NCI-H187 (cell line): ENCODE results near the gene TESK2.
"Not testable (repeated sequence)": the region's sequence is repeated elsewhere in the genome, so short reads cannot be mapped to it uniquely, and the experiment has no call there.

Experiments
- DNase-seq, 2 experiments: peaks; one replicate each; lab custom pipeline; 2025; lab: John Stamatoyannopoulos, UW

Gene TESK2

DNA sequence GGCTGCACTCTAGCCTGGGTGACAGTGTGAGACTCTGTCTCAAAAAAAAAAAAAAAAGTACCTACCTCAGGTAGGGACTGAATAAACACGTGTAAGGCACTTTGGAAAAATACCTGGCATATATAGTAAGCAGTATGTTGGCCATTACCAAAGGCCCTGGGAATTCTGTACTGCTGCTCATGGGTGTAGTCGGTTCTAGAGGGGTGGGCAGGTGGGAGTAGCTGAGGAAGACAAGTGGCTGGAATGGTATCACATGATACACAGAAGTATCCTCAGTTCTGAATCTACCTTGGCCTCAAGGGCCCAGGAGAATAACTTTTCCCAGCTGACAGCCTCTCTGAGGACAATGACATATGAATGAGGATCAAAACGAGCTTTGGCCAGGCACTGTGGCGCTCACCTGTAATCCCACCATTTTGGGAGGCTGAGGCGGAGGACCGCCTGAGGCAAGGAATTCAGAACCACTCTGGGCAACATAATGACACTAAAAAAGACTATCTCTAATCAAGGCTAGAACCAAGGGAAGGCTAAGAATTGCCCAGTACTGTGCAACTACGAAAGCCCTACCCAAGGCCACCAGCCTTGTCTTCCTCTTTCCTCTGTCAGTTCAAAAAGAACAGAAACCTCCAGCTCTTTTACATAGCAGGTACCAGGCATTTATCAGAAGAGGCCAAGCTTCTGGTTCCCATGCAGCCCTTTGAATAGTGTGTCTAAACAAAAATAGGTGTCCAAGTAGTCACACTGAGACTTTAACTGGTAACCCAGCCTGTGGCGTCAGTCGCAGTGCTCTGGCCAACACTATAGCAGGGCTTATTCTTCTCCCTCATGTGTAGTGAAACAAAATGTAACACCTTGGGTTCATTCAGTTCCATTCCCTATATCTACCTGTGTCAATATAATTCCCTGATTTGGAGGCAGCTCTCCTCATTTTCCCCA lies 19.3 kb upstream of the TESK2 start:
- DNase-seq: no peak

DNA sequence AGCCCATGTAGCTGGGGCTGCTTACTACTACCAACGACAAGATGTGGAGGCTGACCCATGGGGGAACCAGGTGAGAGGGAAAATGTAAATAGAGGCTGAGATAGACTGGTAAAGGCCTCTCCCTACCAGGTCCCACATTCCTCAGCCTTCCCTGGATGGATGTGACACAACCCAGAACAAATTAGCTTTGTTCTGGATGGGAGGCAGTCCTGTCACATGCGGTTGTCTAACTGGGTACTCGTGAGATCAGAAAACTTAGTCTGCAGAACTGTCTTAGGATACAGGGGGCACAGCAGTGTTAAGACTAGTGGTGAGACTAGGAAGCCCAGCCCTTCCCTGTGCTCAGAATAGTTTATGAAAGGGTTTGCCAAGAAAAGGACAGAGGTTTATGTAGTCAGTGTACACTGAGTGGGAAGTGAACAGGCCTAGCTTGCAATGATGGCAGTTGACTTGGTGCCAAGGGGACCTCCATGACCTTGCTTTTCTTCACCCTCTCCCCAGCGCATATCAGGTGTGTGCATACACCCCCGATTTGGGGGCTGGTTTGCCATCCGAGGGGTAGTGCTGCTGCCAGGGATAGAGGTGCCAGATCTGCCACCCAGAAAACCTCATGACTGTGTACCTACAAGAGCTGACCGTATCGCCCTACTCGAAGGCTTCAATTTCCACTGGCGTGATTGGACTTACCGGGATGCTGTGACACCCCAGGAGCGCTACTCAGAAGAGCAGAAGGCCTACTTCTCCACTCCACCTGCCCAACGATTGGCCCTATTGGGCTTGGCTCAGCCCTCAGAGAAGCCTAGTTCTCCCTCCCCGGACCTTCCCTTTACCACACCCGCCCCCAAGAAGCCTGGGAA lies 17.6 kb upstream of the TESK2 start:
- no peak for DNase-seq

- no peak for DNase-seq
These were observed 16.9 kb upstream of the TESK2 start for GRCh38 chr1:45507893-45508292.

GRCh38 chr1:45507195-45507594 lies 16.2 kb upstream of the TESK2 start:
- DNase-seq: no peak

DNA sequence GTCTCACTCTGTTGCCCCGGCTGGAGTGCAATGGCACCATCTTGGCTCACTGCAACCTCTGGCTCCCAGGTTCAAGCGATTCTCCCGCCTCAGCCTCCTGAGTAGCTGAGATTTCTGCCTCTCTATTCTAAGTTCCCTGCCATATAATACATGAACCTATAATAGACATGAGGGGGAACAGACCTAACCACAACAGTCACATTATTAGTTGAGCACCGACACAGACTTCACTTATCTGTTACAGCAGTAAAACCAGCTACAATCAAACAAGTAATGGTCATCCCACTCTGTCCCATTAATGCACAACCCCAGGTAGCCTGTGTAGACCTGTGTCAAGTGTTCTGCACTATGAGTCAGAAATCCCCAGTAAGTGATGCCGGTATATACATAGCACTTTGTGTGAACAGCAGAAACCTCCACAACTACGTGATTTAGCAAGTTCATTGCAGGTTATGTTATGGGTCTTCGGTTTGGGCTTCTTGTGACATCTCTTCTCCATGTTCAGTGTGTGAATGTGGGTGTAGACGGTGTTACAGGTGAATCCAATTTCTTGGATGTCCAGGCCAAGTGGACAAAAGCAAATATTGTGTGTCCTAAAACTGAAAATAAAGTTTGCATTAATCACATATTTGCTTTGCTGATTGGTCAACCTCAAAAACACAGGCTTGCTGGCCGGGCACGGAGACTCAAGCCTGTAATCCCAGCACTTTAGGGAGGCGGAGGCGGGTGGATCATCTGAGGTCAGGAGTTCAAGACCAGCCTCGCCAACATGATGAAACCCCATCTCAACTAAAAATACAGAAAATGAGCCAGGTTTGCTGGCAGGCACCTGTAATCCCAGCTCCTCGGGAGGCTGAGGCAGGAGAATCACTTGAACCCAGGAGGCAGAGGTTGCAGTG lies 12.7 kb upstream of the TESK2 start:
- DNase-seq: no peak

DNA sequence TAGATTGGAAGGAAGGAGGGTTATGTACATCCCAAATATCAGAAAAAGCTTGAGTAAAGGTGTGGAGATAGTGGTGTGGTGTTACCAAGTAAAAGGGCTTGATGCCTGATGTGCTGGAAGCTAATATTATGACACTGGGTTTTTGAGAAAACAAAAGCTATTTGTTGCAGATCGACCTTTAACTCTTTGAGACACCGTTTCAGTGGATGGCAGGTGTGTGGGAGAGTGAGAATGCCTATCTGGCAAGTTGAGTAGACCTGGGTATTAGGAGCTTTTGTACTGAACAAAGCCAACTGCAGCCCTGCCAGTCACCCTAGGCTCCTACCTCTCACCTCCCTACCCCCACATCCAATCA lies 10.5 kb upstream of the TESK2 start:
- no peak for DNase-seq

GRCh38 chr1:45499415-45499769 lies 8.4 kb upstream of the TESK2 start:
- DNase-seq: no peak

- no peak for DNase-seq
These were observed 7.3 kb upstream of the TESK2 start for GRCh38 chr1:45498279-45498678.

GRCh38 chr1:45493116-45493697 lies 2.2 kb upstream of the TESK2 start:
- peak; percentile 7 to 8 for DNase-seq

- no peak for DNase-seq
These were observed 1.7 kb upstream of the TESK2 start for GRCh38 chr1:45492691-45493090.

DNA sequence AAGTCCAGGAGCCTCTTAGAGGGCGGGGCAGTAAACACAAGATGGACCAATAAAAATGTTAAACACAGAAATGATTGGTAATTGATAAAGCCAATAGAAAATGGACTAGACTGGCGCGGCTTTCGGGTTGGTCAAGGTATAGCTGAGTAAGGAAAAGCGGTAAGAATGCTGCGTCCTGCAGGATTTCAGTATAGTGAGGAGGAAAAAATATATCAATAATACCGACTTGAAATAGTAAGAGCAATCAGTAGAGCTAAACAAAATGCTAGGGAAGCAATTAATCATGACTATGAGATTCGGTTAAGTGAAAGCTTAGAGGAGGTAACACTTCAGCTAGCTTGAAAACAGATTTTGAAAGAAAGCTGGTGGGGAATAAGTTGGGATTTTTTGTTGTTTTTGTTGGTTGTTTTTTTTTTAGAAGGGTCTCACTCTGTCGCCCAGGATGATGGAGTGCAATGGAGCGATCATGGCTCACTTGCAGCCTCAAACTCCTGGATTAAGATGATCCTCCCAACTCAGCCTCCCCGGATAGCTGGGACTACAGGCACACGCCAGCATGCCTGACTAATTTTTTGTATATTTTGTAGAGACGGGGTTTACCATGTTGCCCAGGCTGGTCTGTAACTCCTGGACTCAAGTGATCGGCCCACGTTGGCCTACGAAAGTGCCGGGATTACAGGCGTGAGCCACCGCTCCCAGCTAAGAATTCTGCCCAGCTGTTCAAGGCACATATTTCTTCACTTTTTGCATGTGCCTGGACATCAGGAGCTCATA lies 711 bp upstream of the TESK2 start:
- DNase-seq: no peak

- DNase-seq: peak in 1 of 2 experiments; percentile 4
These were observed 790 bp downstream of the TESK2 start for GRCh38 chr1:45490121-45490625.

- not testable (repeated sequence) for DNase-seq
These were observed 1.6 kb downstream of the TESK2 start for GRCh38 chr1:45489379-45489778.

DNA sequence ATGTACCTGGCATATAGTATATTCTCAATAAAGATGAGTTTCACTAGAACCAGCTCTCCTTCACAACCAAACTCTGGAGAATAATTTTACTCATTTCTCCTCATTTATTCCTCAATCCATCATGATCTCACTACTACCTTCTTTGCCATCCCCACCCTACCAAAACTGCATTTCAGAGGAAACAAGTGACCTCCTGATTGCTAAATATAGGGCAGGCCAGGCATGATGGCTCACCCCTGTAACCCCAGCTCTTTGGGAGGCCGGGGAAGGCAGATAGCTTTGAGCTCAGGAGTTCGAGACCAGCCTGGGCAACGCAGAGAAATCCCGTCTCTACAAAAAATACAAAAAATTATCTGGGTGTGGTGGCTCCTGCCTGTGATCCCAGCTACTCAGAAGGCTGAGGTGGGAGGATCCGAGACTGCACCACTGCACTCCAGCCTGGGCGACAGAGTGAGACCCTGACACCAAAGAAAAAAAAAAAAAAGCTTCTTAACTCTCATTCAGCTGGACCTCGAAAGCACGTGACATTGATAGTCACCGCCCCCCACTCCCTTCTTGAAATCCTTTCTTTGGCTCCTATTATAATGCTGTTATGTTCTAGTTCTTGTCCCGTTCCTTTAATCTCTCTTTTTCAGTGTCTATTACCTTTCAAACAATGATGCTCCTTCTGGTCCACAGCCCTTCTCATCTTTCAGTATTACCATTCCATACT lies 2.1 kb downstream of the TESK2 start:
- no peak for DNase-seq

GRCh38 chr1:45485949-45486348 lies 5.0 kb downstream of the TESK2 start:
- DNase-seq: no peak

- DNase-seq: no peak
These were observed 11.8 kb downstream of the TESK2 start for GRCh38 chr1:45479039-45479748.

DNA sequence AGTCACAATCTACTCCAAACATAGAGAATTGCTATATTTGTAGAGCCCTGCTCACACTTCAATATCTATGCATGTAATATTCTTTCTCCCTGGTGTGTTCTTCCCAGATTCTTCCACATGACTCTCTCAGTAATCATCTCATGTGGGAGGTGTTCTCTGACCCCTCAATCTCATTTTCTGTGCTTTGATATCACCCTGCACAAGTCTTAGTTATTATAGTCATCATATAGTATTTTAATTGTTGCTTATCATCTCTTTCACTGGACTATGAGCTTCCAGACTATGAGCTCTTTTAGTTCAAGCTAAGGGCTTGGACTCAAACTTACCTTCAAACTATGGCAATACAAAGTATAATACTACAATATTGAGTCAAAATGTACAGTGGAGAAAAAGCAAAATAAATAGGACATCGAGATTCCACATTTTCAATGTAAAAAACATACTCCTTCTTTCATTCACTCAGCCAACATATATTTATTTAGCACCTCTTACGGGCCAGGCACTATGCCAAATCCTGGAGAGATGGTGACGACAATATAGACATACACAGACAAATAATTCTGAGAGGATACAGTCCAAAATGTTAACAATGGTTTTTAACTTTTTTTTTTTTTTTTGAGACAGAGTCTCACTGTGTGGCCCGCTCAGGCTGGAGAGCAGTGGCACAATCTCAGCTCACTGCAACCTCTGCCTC lies 12.7 kb downstream of the TESK2 start:
- DNase-seq: no peak

DNA sequence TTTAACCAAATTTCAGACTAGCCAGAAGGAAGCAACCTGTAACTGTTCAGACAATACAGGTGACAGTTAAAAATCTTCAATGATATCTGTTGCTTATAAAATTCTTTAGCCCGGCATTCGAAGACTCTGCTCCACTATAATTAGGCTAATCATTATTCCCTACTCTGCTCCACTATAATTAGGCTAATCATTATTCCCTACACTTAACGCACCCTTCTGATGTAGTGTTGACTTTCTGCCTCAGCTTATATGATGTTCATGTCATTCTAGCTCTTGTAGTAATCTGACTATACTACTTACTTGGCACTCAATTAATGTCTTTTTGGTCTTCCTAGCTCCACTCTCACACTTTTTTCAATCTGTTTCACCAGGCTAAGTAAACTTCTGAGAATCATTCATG lies 13.3 kb downstream of the TESK2 start:
- DNase-seq: no peak

DNA sequence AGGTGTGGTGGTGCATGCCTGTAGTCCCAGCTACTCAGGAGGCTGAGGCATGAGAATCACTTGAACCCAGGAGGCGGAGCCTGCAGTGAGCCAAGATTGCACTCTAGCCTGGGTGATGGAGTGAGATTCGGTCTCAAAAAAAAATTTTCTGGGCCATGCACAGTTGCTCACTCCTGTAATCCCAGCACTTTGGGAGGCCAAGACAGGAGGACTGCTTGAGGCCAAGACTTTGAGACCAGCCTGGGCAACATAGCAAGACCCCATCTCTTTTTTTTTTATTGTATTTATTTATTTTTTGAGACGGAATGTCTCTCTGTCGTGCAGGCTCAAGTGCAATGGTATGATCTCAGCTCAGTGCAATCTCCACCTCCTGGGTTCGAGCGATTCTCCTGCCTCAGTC lies 16.8 kb downstream of the TESK2 start:
- DNase-seq: not testable (repeated sequence)
